DND-41 (cell line): Measurements from ENCODE around the gene CACHD1.

Source experiments
- ATAC-seq: fragments of 200-7000 bp; cut with Tn5 transposase; 3 replicates; pipeline ENCODE4 v1.9.1; 2021; ENCODE audit warnings: low read depth; ENCODE audit not compliant: insufficient read depth
- DNase-seq: peaks from one replicate; pipeline ENCODE4 v3.0.0-alpha.2; 2020
- H2AFZ ChIP-seq: 2 replicates; pipeline ENCODE4 v1.6.0; 2012; ENCODE audit warnings: low read depth, low read length
- H3K27ac ChIP-seq: 2 replicates; pipeline ENCODE4 v1.5.1; 2012; ENCODE audit warnings: low read length, inconsistent platforms
- H3K27me3 ChIP-seq: fragments of 200-600 bp; sonication (generic); 2 replicates; pipeline ENCODE4 v1.6.0; 2012; ENCODE audit warnings: low read length, mild to moderate bottlenecking, inconsistent platforms; ENCODE audit not compliant: insufficient read depth, poor library complexity
- H3K36me3 ChIP-seq: 2 replicates; pipeline ENCODE4 v1.5.1; 2012; ENCODE audit warnings: low read length, inconsistent platforms; ENCODE audit not compliant: insufficient read depth
- H3K4me1 ChIP-seq: 2 replicates; pipeline ENCODE4 v1.5.1; 2012; ENCODE audit warnings: mild to moderate bottlenecking, low read length; ENCODE audit not compliant: insufficient read depth
- H3K4me2 ChIP-seq: 2 replicates; pipeline ENCODE4 v1.6.0; 2012; ENCODE audit warnings: mild to moderate bottlenecking, moderate library complexity, low read length, inconsistent platforms; ENCODE audit not compliant: insufficient read depth
- H3K4me3 ChIP-seq, 2 experiments: fragments of 200-600 bp in 1 of 2; shearing (Covaris generic) in 1 of 2; 2 replicates each; pipeline ENCODE4 v1.5.1; 2012 to 2016; ENCODE audit warnings: inconsistent platforms in 2 of 2, low read length in 2 of 2, mild to moderate bottlenecking in 2 of 2, low read depth in 1 of 2, moderate library complexity in 1 of 2
- H3K79me2 ChIP-seq: 2 replicates; pipeline ENCODE4 v1.6.0; 2012; ENCODE audit warnings: low read length, inconsistent platforms; ENCODE audit not compliant: insufficient read depth
- H3K9ac ChIP-seq: 2 replicates; pipeline ENCODE4 v1.6.0; 2012; ENCODE audit warnings: low read depth, mild to moderate bottlenecking, inconsistent platforms, low read length, moderate library complexity
- H3K9me3 ChIP-seq: 2 replicates; pipeline ENCODE4 v1.5.1; 2012; ENCODE audit warnings: low read length, moderate library complexity, mild to moderate bottlenecking, inconsistent platforms; ENCODE audit not compliant: insufficient read depth, severe bottlenecking
- H4K20me1 ChIP-seq: 2 replicates; pipeline ENCODE4 v1.6.0; 2012; ENCODE audit warnings: low read length; ENCODE audit not compliant: insufficient read depth
- CTCF ChIP-seq: IDR thresholded peaks from 2 replicates; pipeline ENCODE4 v1.5.1; 2012; ENCODE audit warnings: borderline replicate concordance, low read length, moderate library complexity, mild to moderate bottlenecking; ENCODE audit not compliant: poor library complexity, severe bottlenecking; ENCODE audit errors: extremely low read depth
- EZH2 ChIP-seq: IDR thresholded peaks from 3 replicates; pipeline ENCODE4 v1.6.1; 2012; ENCODE audit warnings: borderline replicate concordance, low read depth, mild to moderate bottlenecking, moderate library complexity, low read length, inconsistent platforms; ENCODE audit not compliant: severe bottlenecking

Gene CACHD1

GRCh38 chr1:64471218-64472039 is 1.5 kb downstream of the CACHD1 start:
- H2AFZ ChIP-seq: no peak overlapping the region
- no peak overlapping the region for H3K9ac ChIP-seq
- no peak for TF ChIP-seq CTCF
- no peak for TF ChIP-seq EZH2
- H3K79me2 ChIP-seq: no peaks in the 10 kb centered on the region
- no peak for DNase-seq
- no peaks in the 10 kb centered on the region for H3K4me1 ChIP-seq
- H3K9me3 ChIP-seq: peaks cover 5% of the 10 kb centered on the region
- no peak for ATAC-seq
- H3K27me3 ChIP-seq: no peaks in the 10 kb centered on the region
- H3K4me2 ChIP-seq: no peak overlapping the region
- no peaks in the 10 kb centered on the region for H4K20me1 ChIP-seq
- no peak overlapping the region for H3K4me3 ChIP-seq
- no peak overlapping the region for H3K27ac ChIP-seq
- no peaks in the 10 kb centered on the region for H3K36me3 ChIP-seq

- Histone ChIP-seq H3K27ac (no peak overlapping the region), H3K9ac (no peak overlapping the region), H3K36me3 (no peaks in the 10 kb centered on the region), H4K20me1 (no peaks in the 10 kb centered on the region), H3K79me2 (no peaks in the 10 kb centered on the region), H3K27me3 (no peaks in the 10 kb centered on the region), H3K4me2 (no peak overlapping the region), H2AFZ (no peak overlapping the region), H3K4me3 (no peak overlapping the region), H3K4me1 (no peaks in the 10 kb centered on the region), H3K9me3 (peaks cover 5% of the 10 kb centered on the region)
- DNase-seq (no peak), ATAC-seq (no peak)
- TF ChIP-seq CTCF (no peak), EZH2 (no peak)
These were observed 2.1 kb downstream of the CACHD1 start for GRCh38 chr1:64472040-64472376.

- no peaks in the 10 kb centered on the region for H3K79me2 ChIP-seq
- no peak overlapping the region for H3K9ac ChIP-seq
- H3K36me3 ChIP-seq: no peaks in the 10 kb centered on the region
- H3K4me2 ChIP-seq: no peak overlapping the region
- DNase-seq (no peak), ATAC-seq (no peak)
- no peak overlapping the region for H3K27ac ChIP-seq
- H3K9me3 ChIP-seq: peaks cover 5% of the 10 kb centered on the region
- H4K20me1 ChIP-seq: no peaks in the 10 kb centered on the region
- no peaks in the 10 kb centered on the region for H3K4me1 ChIP-seq
- TF ChIP-seq EZH2: no peak
- no peak for TF ChIP-seq CTCF
- H3K27me3 ChIP-seq: no peaks in the 10 kb centered on the region
- H2AFZ ChIP-seq: no peak overlapping the region
- no peak overlapping the region for H3K4me3 ChIP-seq
These were observed 2.9 kb downstream of the CACHD1 start for GRCh38 chr1:64472805-64473204.
